GM19463 (cell line): ENCODE results near the gene TRIP11.
A peak's percentile ranks its signal among the peaks of the same experiment; 100 is the strongest.

ENCODE experiments used
- ATAC-seq: cut with Tn5 transposase; IDR thresholded peaks from one replicate; pipeline ENCODE4 v1.9.1; 2021; ENCODE audit warnings: mild to moderate bottlenecking, moderate library complexity; ENCODE audit not compliant: unreplicated experiment

TRIP11 gene

DNA sequence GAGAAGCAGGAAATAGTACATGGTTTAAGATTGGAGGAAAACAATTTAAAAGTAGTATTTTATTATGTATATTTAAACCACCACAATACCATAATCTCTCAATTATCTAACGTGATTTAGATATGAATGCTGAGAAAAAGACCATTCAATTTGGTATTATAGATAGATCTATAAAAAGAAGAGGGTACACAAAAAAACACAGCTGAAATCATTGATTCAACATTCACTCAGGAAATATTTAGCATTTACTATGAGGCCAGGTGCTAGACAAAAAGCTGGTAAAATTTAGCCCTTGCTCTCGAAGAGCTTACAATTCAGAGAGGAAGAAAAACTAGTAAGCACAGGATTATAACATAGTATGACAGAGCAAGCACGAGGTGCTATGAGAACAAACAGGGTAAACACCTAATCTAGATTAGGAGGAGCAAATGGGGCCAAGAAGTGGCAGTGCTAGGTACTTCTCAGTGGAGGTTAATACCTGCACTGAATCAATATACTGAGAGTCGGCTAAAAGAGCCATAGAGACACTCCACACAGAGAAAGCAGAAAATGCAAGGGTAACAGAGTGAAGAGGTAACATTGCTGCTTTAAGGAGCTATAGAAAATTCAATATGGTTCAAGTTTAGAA, 27.6 kb downstream of the TRIP11 start:
- no peak for ATAC-seq

DNA sequence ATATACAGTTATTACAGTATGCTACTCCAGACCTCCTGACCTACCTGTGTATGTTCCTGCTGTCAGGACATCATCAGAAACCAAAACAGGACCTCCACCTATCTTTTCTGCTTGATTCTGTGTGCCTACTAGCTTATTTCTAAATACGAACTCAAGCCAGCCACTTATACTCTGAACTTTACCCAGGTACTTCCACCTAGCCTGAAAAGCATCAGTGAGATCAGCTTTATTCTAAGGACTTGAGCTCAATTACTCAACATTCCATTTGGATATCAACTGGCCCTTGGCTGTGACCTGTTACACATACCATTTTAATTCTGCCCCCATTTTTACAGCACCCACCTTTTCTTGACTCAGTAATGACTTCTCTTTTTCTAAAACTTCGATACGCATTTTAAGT, 29.2 kb downstream of the TRIP11 start:
- ATAC-seq, result no peak

DNA sequence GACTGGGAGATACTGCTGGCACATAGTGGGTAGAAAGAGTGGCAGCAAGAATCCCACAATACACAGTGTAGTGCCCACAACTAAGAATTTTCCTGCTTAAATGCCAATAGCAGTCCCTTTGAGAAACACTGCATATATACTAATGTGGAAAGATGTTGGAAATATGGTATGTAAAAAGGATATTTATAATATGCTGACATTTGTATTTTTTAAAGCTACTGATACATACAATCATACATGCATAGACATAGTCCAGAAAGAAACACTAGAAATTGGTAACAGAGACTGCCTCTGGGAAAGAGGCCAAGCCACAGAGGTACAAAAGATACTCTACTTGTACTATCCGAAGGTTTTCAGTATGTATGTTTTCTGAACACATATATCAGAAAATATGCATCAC, 30.3 kb downstream of the TRIP11 start:
- no peak for ATAC-seq

DNA sequence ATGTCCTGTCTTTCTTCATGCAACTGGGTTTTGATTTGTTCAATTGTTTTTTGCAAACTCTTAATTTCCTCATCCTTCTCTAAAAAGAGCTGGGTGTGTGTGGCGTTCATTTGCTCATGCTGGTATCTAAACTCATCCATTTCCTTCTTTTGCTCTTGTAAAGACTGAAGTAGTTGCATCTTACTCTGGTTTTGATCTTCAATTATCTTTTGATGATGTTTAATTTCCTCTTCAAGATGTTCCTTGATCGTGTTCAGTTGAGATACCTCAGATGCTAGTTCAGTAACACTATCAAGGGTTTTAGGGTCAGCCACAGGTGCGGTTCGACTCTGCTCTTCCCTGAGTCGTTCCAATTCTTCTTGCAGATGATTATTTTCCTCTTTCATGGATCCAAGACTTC, 34.8 kb downstream of the TRIP11 start:
- no peak for ATAC-seq

DNA sequence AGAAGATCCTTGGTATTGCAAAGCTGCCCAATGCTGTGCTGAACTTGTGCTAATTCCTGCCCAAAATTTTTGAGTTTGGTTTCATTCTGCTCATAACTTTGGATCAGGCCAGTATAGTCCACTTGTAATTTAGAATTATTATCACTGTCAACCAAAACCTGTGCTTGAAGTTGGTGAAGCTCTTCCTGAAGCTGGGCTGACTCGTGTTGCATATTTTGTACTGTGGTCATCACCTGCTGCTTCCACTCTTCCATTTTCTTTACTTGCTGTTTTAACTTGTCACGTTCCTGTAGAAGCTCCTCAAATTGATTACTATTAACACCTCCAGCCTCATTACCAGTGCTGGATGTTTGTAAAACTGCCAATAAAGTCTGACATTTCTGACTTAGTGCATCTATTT, 35.8 kb downstream of the TRIP11 start:
- no peak for ATAC-seq

DNA sequence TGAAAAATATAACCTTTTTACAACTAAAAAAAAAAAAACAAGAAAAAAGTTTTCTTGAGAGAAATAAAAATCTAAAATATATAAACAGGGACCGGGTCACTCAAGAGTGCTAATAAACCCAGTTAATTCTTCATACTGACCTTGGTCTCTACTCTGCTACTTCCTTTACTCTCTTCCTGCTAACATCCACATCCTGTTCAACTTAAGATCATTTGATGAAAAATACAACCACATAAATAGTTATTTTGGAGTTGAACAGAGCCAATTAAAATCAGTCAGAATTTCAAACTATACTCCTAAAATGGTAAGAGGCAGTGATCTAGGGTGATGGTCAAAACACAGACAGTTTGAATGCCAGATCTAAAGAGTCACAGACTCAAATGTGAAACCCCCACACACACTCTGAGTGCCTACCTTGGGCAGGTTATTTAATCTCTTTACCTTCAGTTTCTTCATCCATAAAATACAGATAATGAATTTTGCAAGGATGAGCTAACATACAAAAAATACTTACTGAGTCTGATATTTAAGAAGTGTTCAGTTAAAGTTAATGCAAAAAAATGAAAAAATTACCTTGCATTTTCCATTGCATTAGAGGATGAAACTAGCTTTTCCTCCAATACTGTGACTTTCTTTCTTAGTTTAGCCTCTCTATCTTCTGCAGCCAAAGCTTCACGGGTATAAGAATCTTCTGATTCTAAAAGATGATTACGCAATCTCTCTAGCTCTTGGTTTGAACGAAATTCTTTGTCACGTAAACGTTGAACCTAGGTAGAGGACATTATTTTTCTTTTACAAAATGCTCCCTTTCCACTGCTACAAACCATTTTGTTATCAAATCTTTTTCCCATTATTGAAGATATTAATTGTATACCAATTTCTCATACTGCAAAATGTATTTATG, 40.9 kb downstream of the TRIP11 start:
- no peak for ATAC-seq

DNA sequence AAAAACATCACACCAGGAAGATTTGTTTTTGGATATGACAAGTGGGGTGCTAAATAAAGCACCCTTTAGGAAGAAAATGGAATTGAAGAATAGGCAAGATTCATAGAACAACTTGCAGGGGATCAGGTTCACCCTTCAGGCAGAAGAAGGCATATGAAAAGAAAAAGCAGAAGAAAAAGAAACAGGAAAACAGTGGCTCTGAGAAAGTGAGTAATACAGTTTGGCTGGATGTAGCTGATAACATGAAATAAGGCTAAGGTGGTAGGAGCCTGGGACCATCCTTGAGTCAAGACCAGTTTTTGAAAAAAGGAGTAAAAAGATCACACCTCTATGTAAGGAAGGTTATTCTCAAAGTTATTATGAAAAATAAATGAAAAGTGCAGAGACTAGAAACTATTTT, 42.4 kb downstream of the TRIP11 start:
- ATAC-seq, result no peak

DNA sequence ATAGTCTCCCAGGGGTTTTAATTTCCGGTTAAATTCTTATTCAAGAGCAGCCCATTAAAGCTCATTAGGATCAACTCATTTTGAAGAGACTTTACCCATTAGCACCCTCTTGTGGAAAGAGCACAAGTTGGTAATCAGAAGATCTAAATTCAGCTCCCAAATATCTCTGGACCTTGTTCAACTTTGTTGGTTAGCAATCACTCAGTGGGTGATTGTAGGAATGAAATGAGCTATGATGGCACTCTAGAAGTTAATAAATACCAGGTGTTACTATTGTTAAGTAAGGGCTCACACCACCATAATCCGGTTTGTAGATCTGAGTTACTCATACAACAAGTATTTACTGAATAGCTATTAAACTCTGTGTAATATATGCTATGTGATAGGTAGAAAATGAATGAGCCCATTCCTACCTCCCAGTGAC, 42.9 kb downstream of the TRIP11 start:
- ATAC-seq, result no peak

DNA sequence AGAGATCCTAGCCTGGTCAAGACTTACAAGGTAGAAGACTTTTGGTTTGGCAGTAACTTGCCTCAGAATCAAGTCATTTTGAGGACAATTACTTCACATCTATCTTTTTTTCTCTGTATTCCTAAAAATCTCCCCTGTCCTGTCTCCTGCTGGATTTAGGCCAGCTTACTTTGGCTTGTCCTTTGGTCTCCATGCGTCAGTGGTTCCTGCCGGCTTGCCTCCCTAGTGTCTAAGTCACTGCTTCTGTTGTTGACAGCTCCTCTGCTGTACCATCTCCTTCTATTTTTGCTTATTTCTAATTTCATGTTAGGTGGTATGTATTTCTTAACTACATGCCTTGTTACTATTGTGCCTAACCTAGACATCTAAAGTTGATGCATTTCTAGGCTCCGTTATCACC, 52.7 kb downstream of the TRIP11 start:
- ATAC-seq, result no peak

DNA sequence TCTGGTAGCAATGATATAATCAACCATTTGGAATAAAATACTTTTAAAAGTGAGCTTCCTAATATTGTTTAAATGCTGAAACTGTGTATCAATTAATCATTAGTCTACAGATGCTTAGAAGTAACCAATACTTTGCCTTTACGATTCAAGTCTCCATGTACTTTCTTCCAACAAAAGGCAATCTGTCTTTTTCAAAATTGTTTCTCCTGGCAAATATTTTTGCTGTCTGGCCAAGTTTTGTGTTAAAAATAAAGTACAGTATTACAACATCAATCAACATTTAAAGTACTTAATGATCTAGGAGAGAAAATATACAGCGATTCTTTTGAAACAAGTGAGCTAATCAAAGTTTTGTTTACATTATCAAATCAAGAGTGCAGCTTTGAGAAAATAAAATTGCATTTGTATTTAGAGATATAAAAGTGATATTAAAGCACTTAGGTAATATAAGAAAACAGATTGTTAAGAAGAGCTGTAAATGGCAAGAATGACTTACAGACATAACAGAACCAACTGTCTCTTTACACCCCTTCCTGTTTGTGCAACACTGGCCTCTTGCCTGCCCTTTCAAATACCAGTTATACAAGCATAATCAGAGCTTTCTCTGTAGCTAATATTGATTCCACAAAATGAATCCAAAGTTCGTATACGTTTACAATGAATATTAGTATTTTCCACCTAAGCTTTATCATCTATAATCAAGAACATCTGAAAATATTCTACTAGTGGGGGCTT, 54.2 kb downstream of the TRIP11 start:
- no peak for ATAC-seq

DNA sequence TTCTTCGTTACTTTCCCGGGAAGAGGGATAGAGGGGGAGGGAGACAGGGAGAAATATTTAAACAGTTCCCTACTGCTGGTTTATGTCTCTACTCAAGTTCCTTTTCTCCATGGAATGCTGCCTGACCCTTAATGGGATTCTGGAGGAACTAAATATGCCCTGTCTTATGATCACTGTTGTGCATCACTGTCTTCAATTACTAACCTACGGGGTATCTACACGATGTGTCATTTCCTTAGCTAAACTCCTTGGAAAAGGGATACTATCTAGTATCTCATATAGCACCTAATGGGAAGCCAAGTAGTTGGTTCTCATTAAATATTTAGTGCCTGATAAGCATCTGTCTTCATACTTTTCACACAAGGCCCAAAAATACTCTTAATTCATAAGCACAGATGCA, 54.9 kb downstream of the TRIP11 start:
- no peak for ATAC-seq

DNA sequence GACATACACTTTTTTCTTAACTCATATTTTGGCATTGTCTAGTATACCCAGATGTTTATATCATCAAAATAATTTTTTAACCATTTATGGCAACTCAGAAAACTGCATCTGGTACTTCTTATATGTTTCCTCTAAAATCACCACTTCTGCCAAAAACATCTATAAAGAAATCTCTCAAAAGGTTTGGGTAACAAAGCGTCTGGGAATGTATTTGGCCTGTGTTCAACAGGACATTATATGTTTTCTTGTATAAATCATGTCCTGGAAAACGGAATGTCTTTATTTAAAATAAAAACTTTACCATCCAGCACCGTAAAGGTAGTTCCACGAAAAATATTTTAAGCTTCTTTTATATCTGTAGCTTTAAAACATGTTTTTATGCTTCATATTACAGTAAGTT, 56.3 kb downstream of the TRIP11 start:
- no peak for ATAC-seq

DNA sequence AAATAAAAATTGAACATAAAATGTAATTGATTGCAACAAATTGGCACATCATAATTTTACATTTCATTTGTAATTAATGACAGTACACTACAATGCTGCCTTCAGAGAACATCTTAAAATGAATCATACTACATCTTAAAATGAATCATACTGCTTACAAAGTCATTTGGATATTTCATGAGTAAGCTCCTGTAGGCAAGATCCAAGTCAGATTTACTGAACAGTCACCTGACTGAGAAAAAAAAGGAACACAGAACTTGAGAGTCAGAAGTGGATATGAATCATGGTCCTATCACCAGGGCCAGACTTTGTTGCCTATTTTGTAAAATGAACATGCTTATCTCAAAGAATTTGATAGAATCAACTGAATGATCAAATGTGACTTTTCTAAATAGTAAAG, 59.7 kb downstream of the TRIP11 start:
- peak; percentile 85 for ATAC-seq

DNA sequence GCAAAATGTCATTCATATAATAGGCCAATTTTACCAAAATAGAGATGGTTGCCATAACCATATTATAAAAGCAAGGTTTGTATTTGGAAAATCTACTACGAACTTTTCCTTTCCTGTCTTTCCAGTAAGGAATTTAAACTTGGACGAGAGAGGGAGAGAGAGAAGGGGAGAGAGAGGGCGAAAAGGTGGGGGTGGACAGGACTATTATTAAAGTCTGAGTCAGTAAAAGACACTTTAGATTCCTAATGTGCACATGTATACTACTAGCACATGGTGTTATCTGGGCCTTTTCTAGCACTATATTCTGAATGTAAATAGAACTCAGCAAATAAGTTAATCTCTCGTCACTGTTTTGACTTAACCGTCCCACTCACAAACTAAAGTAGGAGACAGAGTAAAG, 62.0 kb downstream of the TRIP11 start:
- no peak for ATAC-seq

DNA sequence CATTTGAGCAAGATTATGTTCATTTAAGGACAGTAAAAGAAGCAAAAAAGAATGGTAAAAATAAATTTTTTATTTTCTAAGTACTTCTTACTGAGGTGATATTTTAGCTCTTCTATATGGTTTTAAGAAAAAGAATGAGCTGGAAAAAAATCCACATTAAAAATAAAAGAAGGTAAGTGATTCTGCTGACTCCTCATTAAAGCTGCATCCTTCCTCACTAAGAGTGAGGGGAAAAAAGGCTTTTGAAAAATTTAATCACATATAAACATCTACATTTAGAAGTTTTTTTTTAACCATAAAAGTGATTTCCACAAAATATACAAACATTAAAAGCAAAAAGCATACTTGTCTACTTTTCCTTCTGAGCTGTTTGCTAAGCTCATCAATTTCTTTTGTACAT, 64.1 kb downstream of the TRIP11 start:
- no peak for ATAC-seq

DNA sequence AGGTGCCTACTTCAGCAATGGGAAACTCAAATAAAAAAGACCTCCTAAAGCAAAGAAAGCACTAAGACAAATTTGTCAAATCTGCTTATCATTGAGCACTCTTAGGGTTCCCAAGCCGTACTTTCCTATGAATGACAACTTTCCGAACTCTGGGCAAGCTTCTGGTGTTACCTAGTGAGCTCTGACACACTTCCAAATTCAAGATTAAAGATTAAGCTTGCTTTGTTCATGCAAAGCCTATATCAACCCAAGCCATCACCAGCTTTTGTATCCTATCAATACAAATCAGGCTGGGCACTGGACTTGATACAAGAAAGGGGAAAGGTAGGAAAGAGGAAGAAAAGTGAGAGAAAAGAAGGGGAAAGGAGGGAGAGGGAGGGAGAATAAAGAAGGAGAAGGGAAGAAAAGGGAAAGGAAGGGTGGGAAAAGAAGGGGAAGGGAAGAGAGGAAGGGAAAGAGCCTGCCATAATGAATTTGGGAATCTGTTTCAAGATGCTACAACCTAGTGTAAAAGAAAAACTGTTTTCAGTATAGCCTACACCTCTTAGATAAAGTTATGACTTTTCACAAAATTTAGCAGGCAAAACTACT, 68.6 kb downstream of the TRIP11 start:
- ATAC-seq, result no peak

DNA sequence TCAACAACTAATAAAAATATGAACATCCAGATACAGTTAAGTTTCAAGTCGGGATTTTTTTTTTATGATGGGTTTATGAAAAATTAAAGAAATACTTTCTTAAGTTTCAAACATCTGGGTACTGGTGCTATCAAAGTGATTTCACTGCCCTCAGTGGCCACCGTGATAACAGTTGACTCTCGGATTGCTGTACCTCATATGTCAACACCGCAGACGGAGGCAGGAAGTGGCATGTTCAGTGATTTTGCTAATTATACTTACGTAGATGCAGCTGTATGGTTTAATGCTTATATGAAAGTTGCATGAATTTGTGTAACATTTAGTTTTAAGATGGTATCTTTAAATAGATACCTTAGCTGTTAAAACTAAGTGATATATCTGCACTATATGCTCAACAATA, 71.6 kb downstream of the TRIP11 start:
- ATAC-seq, result no peak

DNA sequence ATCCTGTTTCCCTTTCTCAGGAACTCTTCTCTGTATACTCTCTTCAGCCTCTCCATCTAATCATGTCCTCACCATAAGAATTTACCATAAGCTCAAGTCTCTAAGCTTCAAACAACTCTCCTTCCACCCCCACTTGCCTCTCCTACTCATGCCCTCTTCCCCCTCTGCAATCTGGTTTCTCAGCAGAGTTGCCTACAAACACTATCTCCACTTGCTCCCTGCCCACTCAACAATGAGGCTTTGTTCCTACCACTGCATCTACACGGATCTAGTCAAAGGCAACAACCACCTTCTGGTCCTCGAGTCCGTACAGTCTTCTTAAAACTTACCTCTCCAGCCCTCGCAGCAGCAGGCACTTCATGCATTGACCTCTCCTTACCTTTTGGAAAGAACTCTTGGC, 75.1 kb downstream of the TRIP11 start:
- ATAC-seq, result no peak

DNA sequence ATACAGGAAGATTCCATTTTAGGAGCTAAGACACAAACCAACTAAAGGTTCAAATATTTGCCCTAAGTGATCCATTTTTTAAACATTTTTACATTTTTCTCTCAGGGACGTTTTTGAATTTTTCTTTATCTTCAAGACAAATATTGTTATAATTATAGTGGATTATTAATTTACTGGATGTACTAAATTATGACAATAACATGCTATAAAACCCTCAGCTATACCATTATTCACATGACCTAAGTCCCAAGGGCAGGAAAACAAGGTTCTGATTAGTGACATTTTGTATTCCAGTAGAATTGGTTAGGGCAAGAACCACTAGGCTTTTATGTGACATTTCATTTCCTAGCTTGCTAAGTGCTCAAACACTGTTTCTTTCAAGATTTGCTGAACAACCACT, 75.8 kb downstream of the TRIP11 start:
- no peak for ATAC-seq

DNA sequence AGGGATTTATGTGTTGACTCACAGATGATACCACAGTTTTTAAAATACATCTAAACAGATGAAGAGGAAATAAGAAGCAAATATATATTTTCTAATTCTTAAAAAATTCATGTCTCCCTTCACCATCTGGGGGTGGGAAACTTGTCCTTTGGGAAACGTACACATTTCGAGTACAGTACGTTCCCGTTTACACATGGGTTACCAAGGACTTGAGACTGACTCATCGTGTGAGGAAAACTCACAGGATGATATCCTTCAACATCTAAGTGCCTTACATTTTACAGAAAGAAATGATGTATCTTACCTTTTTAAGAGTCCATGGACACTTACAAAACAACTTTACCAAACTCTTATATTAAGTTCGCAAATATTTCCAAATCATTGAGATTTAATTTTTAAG, 76.4 kb downstream of the TRIP11 start:
- no peak for ATAC-seq
